ENCODE measurements around the gene GAREM1. TPM values are rescaled to one million over a fixed set of nuclear protein-coding genes. Genes with fewer than 3 reads are reported as not detected.

GAREM1 gene
- total RNA-seq, 1 donor from 2014 or later, result 10.0 TPM

- FAIRE-seq, result no peak
- Histone ChIP-seq H3K27me3 (ENCODE audit: control insufficient read depth, insufficient read depth, low read length) (no peaks in the 10 kb centered on the region), H3K4me3 (ENCODE audit: low read depth, low read length) (no peak overlapping the region), H3K36me3 (ENCODE audit: control insufficient read depth, insufficient read depth, low read length) (no peaks in the 10 kb centered on the region)
- no peak for DNase-seq (ENCODE audit: low read depth)
- no peak for TF ChIP-seq CTCF (IDR thresholded peaks at IDR 0.05; ENCODE audit: insufficient read depth, low read length, severe bottlenecking)
Measured at GRCh38 chr18:32379891-32380290, 90.8 kb downstream of the GAREM1 start.

DNA sequence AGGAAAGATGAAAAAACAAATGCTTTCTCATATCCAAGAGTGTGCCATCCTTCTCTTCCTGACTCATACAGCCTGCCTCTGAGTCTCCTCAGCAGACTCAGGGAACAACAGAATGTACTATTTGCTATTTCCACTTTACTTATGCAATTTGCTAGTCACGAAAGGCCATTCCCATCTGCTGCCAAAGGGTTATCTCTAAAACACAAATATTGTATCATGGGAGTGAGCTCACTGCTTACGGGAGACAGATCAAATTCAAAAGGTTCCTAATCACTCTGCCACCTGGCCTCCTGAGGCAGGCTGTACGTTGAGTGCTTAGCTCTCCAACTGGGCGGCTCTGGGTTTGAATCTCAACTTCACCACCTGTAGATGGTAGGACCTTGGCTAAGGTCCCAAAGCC, 92.0 kb downstream of the GAREM1 start:
- no peaks in the 10 kb centered on the region for H3K36me3 ChIP-seq (ENCODE audit: control insufficient read depth, insufficient read depth, low read length)
- FAIRE-seq, result peak; percentile 36
- peak; percentile 94 for DNase-seq (ENCODE audit: low read depth)

GRCh38 chr18:32373995-32374394, 96.7 kb downstream of the GAREM1 start:
- H3K27me3 ChIP-seq (ENCODE audit: control insufficient read depth, insufficient read depth, low read length), result no peaks in the 10 kb centered on the region
- DNase-seq (ENCODE audit: low read depth) (peak; percentile 77), FAIRE-seq (no peak)
- no peak overlapping the region for H3K4me3 ChIP-seq (ENCODE audit: low read depth, low read length)
- no peaks in the 10 kb centered on the region for H3K36me3 ChIP-seq (ENCODE audit: control insufficient read depth, insufficient read depth, low read length)
- no peak for TF ChIP-seq CTCF (IDR thresholded peaks at IDR 0.05; ENCODE audit: insufficient read depth, low read length, severe bottlenecking)

More for the DNA sequence above, 92.0 kb downstream of the GAREM1 start:
- no peak for TF ChIP-seq CTCF (IDR thresholded peaks at IDR 0.05; ENCODE audit: insufficient read depth, low read length, severe bottlenecking)
- H3K4me3 ChIP-seq (ENCODE audit: low read depth, low read length), result no peak overlapping the region
- H3K27me3 ChIP-seq (ENCODE audit: control insufficient read depth, insufficient read depth, low read length), result no peaks in the 10 kb centered on the region

GRCh38 chr18:32373505-32373904, 97.2 kb downstream of the GAREM1 start:
- TF ChIP-seq CTCF (IDR thresholded peaks at IDR 0.05; ENCODE audit: insufficient read depth, low read length, severe bottlenecking), result no peak
- Histone ChIP-seq H3K4me3 (ENCODE audit: low read depth, low read length) (no peak overlapping the region), H3K36me3 (ENCODE audit: control insufficient read depth, insufficient read depth, low read length) (no peaks in the 10 kb centered on the region), H3K27me3 (ENCODE audit: control insufficient read depth, insufficient read depth, low read length) (no peaks in the 10 kb centered on the region)
- FAIRE-seq (no peak), DNase-seq (ENCODE audit: low read depth) (no peak)

GRCh38 chr18:32372381-32373061, 98.2 kb downstream of the GAREM1 start:
- FAIRE-seq (peak; percentile 99), DNase-seq (ENCODE audit: low read depth) (peak; percentile 99)
- Histone ChIP-seq H3K36me3 (ENCODE audit: control insufficient read depth, insufficient read depth, low read length) (no peaks in the 10 kb centered on the region), H3K27me3 (ENCODE audit: control insufficient read depth, insufficient read depth, low read length) (no peaks in the 10 kb centered on the region), H3K4me3 (ENCODE audit: low read depth, low read length) (no peak overlapping the region)
- no peak for TF ChIP-seq CTCF (IDR thresholded peaks at IDR 0.05; ENCODE audit: insufficient read depth, low read length, severe bottlenecking)

DNA sequence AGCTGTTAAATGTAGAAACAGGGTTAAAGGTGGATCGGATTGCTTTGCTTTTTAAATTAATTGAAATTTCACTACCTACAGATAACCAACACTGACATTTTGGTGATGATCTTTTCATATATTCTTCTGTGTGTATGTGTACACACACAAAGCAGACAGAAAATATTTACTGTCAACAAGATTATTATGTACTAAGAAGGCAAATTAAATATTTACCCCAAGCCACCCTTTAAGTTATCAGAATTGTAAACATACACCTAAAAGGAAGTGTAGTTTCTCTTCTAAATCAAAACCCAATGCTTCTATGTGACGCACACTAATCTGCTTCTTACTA, 98.7 kb downstream of the GAREM1 start:
- Histone ChIP-seq H3K27me3 (ENCODE audit: control insufficient read depth, insufficient read depth, low read length) (no peaks in the 10 kb centered on the region), H3K36me3 (ENCODE audit: control insufficient read depth, insufficient read depth, low read length) (no peaks in the 10 kb centered on the region), H3K4me3 (ENCODE audit: low read depth, low read length) (no peak overlapping the region)
- no peak for TF ChIP-seq CTCF (IDR thresholded peaks at IDR 0.05; ENCODE audit: insufficient read depth, low read length, severe bottlenecking)
- DNase-seq (ENCODE audit: low read depth) (no peak), FAIRE-seq (no peak)
